Mucosa of descending colon (tissue), 3 donors: ENCODE results near the gene ZCCHC17. TPM values are rescaled to one million over a fixed set of nuclear protein-coding genes. Genes with fewer than 3 reads are reported as not detected.

Source experiments
- ATAC-seq: fragments of 200-7000 bp; cut with Tn5 transposase; one replicate; pipeline ENCODE4 v1.9.1; 2020; ENCODE audit warnings: mild to moderate bottlenecking, moderate library complexity
- DNase-seq, 3 donors: peaks; one replicate each; pipeline ENCODE4 v3.0.0-alpha.2; 2020
- H3K36me3 ChIP-seq: fragments of 200-600 bp; one replicate; pipeline ENCODE4 v1.8.0; 2021; ENCODE audit warnings: low read depth, mild to moderate bottlenecking
- H3K4me1 ChIP-seq: fragments of 200-600 bp; one replicate; pipeline ENCODE4 v1.8.0; 2021; ENCODE audit warnings: low read depth, mild to moderate bottlenecking
- H3K4me3 ChIP-seq: fragments of 200-600 bp; one replicate; pipeline ENCODE4 v1.8.0; 2021; ENCODE audit warnings: mild to moderate bottlenecking
- H3K9me3 ChIP-seq: fragments of 200-600 bp; one replicate; pipeline ENCODE4 v1.8.0; 2021; ENCODE audit warnings: mild to moderate bottlenecking
- intact Hi-C, 2 donors: fragments of 100-400 bp; cut with DNase I in 1 of 2; cut with micrococcal nuclease in 1 of 2; formaldehyde crosslinking; loops; one replicate each; pipeline versions ENCODE4 v1.11.0 to v1.11.1; 2022; cut with DNase I, micrococcal nuclease
- total RNA-seq, 3 donors: library from RNA; stranded (reverse); fragmentation: NEBNext Ultra II Directional in 2 of 3; extraction: Animal tissue kit (Norgen Biotek cat#: 25700) in 2 of 3; gene quantifications; one replicate each; pipeline versions ENCODE4 v1.2.1 to v1.2.4, GENCODE V29; 2021 to 2023
- TF ChIP-seq, protein P1 (sequence below): fragments of 200-600 bp; IDR thresholded peaks from one replicate; pipeline ENCODE4 v1.8.0; 2022; ENCODE audit warnings: antibody characterized with exemption, mild to moderate bottlenecking
- donor health status: DM: no; HTN: no; CAD: no; lungs with moderate emphysema.
- donor health status: DM: no; HTN: no; CAD: no.
- donor health status: DM: no; HTN: yes; CAD: no.

The ZCCHC17 gene
- total RNA-seq, 3 donors from 2014 or later: 16.0 to 20.5 (median 16.8) TPM

- ATAC-seq (peak; percentile 20), DNase-seq (no peak)
- TF ChIP-seq, protein P1, sequence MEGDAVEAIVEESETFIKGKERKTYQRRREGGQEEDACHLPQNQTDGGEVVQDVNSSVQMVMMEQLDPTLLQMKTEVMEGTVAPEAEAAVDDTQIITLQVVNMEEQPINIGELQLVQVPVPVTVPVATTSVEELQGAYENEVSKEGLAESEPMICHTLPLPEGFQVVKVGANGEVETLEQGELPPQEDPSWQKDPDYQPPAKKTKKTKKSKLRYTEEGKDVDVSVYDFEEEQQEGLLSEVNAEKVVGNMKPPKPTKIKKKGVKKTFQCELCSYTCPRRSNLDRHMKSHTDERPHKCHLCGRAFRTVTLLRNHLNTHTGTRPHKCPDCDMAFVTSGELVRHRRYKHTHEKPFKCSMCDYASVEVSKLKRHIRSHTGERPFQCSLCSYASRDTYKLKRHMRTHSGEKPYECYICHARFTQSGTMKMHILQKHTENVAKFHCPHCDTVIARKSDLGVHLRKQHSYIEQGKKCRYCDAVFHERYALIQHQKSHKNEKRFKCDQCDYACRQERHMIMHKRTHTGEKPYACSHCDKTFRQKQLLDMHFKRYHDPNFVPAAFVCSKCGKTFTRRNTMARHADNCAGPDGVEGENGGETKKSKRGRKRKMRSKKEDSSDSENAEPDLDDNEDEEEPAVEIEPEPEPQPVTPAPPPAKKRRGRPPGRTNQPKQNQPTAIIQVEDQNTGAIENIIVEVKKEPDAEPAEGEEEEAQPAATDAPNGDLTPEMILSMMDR: no peak
- Histone ChIP-seq H3K4me3 (no peak overlapping the region), H3K36me3 (no peaks in the 10 kb centered on the region), H3K9me3 (no peaks in the 10 kb centered on the region), H3K4me1 (peaks cover 6% of the 10 kb centered on the region)
- intact Hi-C loops: no loop called here
Observed at GRCh38 chr1:31389616-31390015, 92.8 kb downstream of the ZCCHC17 start.

DNA sequence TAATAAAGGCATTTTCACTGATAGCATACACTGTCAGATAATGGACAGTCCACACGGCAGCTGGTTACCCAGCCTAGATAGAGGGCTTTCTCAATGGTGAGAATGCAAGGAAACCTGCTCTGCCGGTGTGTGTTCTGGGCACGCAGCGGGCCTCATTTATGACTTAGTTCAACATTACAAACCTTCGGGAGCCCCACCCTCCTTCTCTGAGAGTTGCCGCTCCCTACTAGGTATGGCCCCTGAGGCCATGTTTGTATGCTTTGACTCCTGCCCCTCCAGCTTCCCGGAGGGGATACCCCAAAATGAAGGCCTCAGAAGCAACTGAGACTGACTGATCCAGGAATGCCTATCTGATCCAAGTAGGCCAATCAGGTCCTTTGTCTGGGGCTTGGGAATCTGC, 93.2 kb downstream of the ZCCHC17 start:
- ATAC-seq (peak; percentile 91), DNase-seq (peak; percentile 78 to 91 (median 79))
- Histone ChIP-seq H3K4me1 (peaks cover 6% of the 10 kb centered on the region), H3K36me3 (no peaks in the 10 kb centered on the region), H3K9me3 (no peaks in the 10 kb centered on the region), H3K4me3 (no peak overlapping the region)
- TF ChIP-seq, protein P1: no peak
- intact Hi-C loops: no loop called here

GRCh38 chr1:31393463-31393862, 96.6 kb downstream of the ZCCHC17 start:
- H3K4me1 ChIP-seq: peaks cover 6% of the 10 kb centered on the region
- intact Hi-C loops: no loop called here
- no peak overlapping the region for H3K4me3 ChIP-seq
- TF ChIP-seq, protein P1: no peak
- H3K36me3 ChIP-seq: no peaks in the 10 kb centered on the region
- DNase-seq (no peak), ATAC-seq (no peak)
- no peaks in the 10 kb centered on the region for H3K9me3 ChIP-seq

- TF ChIP-seq, protein P1: peak; percentile 93
- ATAC-seq: peak; percentile 91
- no peak overlapping the region for H3K4me3 ChIP-seq
- no peaks in the 10 kb centered on the region for H3K9me3 ChIP-seq
- peak; percentile 89 to 96 (median 94) for DNase-seq
- peaks cover under 1% of the 10 kb centered on the region for H3K4me1 ChIP-seq
- intact Hi-C loops: no loop called here
- no peaks in the 10 kb centered on the region for H3K36me3 ChIP-seq
Observed at GRCh38 chr1:31394584-31395193, 97.9 kb downstream of the ZCCHC17 start.

DNA sequence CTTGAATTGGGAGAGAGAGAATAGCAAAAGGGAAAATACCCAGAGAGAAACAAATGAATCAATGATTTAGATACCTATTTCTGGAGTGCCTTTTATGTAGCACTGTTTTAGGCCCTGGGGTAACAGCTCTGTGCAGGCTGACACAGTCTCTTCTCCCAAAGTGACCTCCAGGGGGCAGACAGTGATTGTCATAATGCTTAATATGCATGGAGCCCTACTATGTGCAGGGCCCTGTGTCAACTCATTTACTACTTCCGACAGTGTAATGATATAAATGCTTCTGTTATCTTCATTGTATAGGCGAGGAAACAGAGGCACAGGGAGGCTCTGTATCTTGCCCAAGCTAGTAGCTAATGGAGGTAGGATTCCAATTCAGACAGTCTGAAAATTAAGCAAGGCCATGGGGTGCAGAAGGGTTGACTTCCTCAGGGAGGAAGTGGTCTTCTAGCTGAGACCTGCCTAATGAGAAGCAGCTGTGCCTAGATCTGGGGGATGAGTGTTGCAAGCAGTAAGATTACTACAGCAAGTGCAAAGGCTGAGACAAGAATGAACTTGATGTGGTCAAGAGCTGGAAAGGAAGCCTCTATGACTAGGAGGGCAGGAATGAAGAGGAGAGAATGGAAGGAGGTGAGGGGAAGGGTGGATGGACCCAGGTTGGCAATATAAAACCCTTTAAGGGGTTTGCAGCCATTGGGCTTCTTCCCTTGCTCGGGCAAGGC, 100.0 kb downstream of the ZCCHC17 start:
- no peaks in the 10 kb centered on the region for H3K36me3 ChIP-seq
- TF ChIP-seq, protein P1: no peak
- intact Hi-C loops: no loop called here
- no peaks in the 10 kb centered on the region for H3K9me3 ChIP-seq
- DNase-seq (no peak), ATAC-seq (no peak)
- no peaks in the 10 kb centered on the region for H3K4me1 ChIP-seq
- no peak overlapping the region for H3K4me3 ChIP-seq
